Breast epithelium (tissue), 3 donors: Measurements from ENCODE around the gene CCDC70.

Experiments used
- CTCF ChIP-seq, 3 donors: fragments of 450-650 bp; IDR thresholded peaks; one replicate each; pipeline ENCODE4 v1.5.1; 2016 to 2017; ENCODE audit warnings: antibody characterized with exemption in 3 of 3, mild to moderate bottlenecking in 3 of 3, moderate library complexity in 3 of 3
- POLR2A ChIP-seq: fragments of 450-650 bp; IDR thresholded peaks from one replicate; pipeline ENCODE4 v1.6.1; 2016; ENCODE audit warnings: antibody characterized with exemption, mild to moderate bottlenecking, moderate library complexity

DNA sequence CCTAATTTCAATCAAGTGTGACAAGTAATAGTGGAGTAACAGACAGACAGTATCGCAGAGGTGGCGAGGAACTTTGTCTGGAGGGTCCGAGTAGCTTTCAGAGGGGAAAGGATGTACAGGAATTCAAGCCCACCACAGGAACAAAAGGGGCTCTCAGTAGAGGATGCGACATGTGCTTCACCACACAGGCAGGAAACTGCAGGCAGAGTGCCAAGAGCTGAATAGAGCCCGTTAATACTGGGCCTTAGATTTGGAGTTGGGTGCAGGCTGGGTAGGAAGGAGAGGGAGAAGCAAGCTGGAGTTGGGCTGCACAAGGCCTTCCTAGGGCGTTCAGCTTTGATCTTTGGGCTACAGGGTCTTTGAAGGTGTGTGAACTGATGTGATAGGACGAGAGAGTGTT lies 1.2 kb downstream of the CCDC70 start:
- TF ChIP-seq POLR2A = no peak
- no peak for TF ChIP-seq CTCF (IDR thresholded peaks at IDR 0.05)
